DOHH2 (cell line): Measurements from ENCODE around the gene MACROD2.

ENCODE experiments used
- H3F3A ChIP-seq: fragments of 200-600 bp; sonication (generic), shearing (Covaris generic); 2 replicates; pipeline ENCODE4 v1.6.0; 2016; ENCODE audit warnings: antibody characterized with exemption, mild to moderate bottlenecking; ENCODE audit not compliant: control insufficient read depth, insufficient read depth
- H3K27ac ChIP-seq: fragments of 200-600 bp; sonication (generic); 2 replicates; pipeline ENCODE4 v1.5.1; 2014; ENCODE audit warnings: low read depth, mild to moderate bottlenecking, low read length, moderate library complexity
- H3K27me3 ChIP-seq: fragments of 200-600 bp; sonication (generic); 2 replicates; pipeline ENCODE4 v1.6.1; 2014; ENCODE audit warnings: mild to moderate bottlenecking, low read length, mixed read lengths; ENCODE audit not compliant: control insufficient read depth
- H3K36me3 ChIP-seq: fragments of 200-600 bp; sonication (generic); 2 replicates; pipeline ENCODE4 v1.6.1; 2014; ENCODE audit warnings: mild to moderate bottlenecking, low read length, moderate library complexity, mixed read lengths; ENCODE audit not compliant: control insufficient read depth
- H3K4me1 ChIP-seq: fragments of 200-600 bp; sonication (generic); 2 replicates; pipeline ENCODE4 v1.6.1; 2014; ENCODE audit warnings: mild to moderate bottlenecking, low read length, mixed read lengths; ENCODE audit not compliant: control insufficient read depth
- H3K4me2 ChIP-seq: fragments of 200-600 bp; sonication (generic); 2 replicates; pipeline ENCODE4 v1.6.0; 2014; ENCODE audit warnings: mild to moderate bottlenecking, low read length, moderate library complexity
- H3K4me3 ChIP-seq: fragments of 200-600 bp; sonication (generic); 2 replicates; pipeline ENCODE4 v1.5.1; 2014; ENCODE audit warnings: mild to moderate bottlenecking, low read length, mixed read lengths
- H3K79me2 ChIP-seq: fragments of 200-600 bp; sonication (generic); 2 replicates; pipeline ENCODE4 v1.6.1; 2014; ENCODE audit warnings: mild to moderate bottlenecking, low read length, mixed read lengths; ENCODE audit not compliant: control insufficient read depth
- H3K9me2 ChIP-seq: fragments of 200-600 bp; sonication (generic); replicated peaks from 2 replicates; pipeline ENCODE4 v1.6.1; 2014; ENCODE audit warnings: mild to moderate bottlenecking, low read length, mixed read lengths; ENCODE audit not compliant: control insufficient read depth
- H3K9me3 ChIP-seq: fragments of 200-600 bp; sonication (generic); 2 replicates; pipeline ENCODE4 v1.6.1; 2014; ENCODE audit warnings: antibody characterized with exemption, low read length, mixed read lengths; ENCODE audit not compliant: control insufficient read depth, insufficient read depth
- H4K20me1 ChIP-seq: fragments of 200-600 bp; sonication (generic); 2 replicates; pipeline ENCODE4 v1.6.0; 2014; ENCODE audit warnings: low read depth, mild to moderate bottlenecking, antibody characterized with exemption, low read length, moderate library complexity; ENCODE audit not compliant: control insufficient read depth, insufficient read depth
- CTCF ChIP-seq: fragments of 200-600 bp; sonication (generic); IDR thresholded peaks from one replicate; pipeline ENCODE4 v1.5.1; 2014; ENCODE audit warnings: antibody characterized with exemption, mild to moderate bottlenecking, low read depth, low read length; ENCODE audit not compliant: poor library complexity, severe bottlenecking
- EZH2phosphoT487 ChIP-seq: fragments of 200-600 bp; sonication (generic); IDR thresholded peaks from 2 replicates; pipeline ENCODE4 v1.6.1; 2017; ENCODE audit warnings: borderline replicate concordance, mild to moderate bottlenecking, antibody characterized with exemption, low read length, moderate library complexity, mixed read lengths

The MACROD2 gene

GRCh38 chr20:14782731-14783130 is 787.4 kb downstream of the MACROD2 start:
- Histone ChIP-seq H3K4me1 (no peaks in the 10 kb centered on the region), H3K79me2 (no peaks in the 10 kb centered on the region), H4K20me1 (no peaks in the 10 kb centered on the region), H3K27ac (no peak overlapping the region), H3K27me3 (no peaks in the 10 kb centered on the region), H3K9me2 (no peaks in the 10 kb centered on the region; the same call in 1 of the 2 replicates), H3F3A (no peaks in the 10 kb centered on the region), H3K36me3 (no peaks in the 10 kb centered on the region), H3K9me3 (no peaks in the 10 kb centered on the region), H3K4me2 (no peak overlapping the region), H3K4me3 (no peak overlapping the region)
- TF ChIP-seq EZH2phosphoT487 (no peak), CTCF (no peak)

- H4K20me1 ChIP-seq, result no peaks in the 10 kb centered on the region
- H3K36me3 ChIP-seq, result no peaks in the 10 kb centered on the region
- TF ChIP-seq EZH2phosphoT487, result no peak
- H3K9me3 ChIP-seq, result no peaks in the 10 kb centered on the region
- H3F3A ChIP-seq, result no peaks in the 10 kb centered on the region
- no peak overlapping the region for H3K27ac ChIP-seq
- H3K4me3 ChIP-seq, result no peak overlapping the region
- no peaks in the 10 kb centered on the region for H3K27me3 ChIP-seq
- no peaks in the 10 kb centered on the region for H3K79me2 ChIP-seq
- H3K4me1 ChIP-seq, result no peaks in the 10 kb centered on the region
- no peaks in the 10 kb centered on the region; the same call in 1 of the 2 replicates for H3K9me2 ChIP-seq
- no peak overlapping the region for H3K4me2 ChIP-seq
Measured at GRCh38 chr20:14783766-14784165, 788.5 kb downstream of the MACROD2 start.

GRCh38 chr20:14785065-14785743 is 789.9 kb downstream of the MACROD2 start:
- Histone ChIP-seq H3F3A (no peaks in the 10 kb centered on the region), H3K4me1 (no peaks in the 10 kb centered on the region), H3K9me3 (no peaks in the 10 kb centered on the region), H3K27ac (no peak overlapping the region), H3K4me3 (no peak overlapping the region), H3K4me2 (no peak overlapping the region), H4K20me1 (no peaks in the 10 kb centered on the region), H3K27me3 (no peaks in the 10 kb centered on the region), H3K79me2 (no peaks in the 10 kb centered on the region), H3K9me2 (no peaks in the 10 kb centered on the region; the same call in 1 of the 2 replicates), H3K36me3 (no peaks in the 10 kb centered on the region)
- TF ChIP-seq CTCF (no peak), EZH2phosphoT487 (no peak)

GRCh38 chr20:14790190-14790589 is 794.9 kb downstream of the MACROD2 start:
- Histone ChIP-seq H3K9me3 (no peaks in the 10 kb centered on the region), H3K27ac (no peak overlapping the region), H3K79me2 (no peaks in the 10 kb centered on the region), H3K4me1 (no peaks in the 10 kb centered on the region), H3K27me3 (no peaks in the 10 kb centered on the region), H3K4me2 (no peak overlapping the region), H3F3A (no peaks in the 10 kb centered on the region), H3K9me2 (no peaks in the 10 kb centered on the region), H3K4me3 (no peak overlapping the region), H4K20me1 (no peaks in the 10 kb centered on the region), H3K36me3 (no peaks in the 10 kb centered on the region)
- TF ChIP-seq EZH2phosphoT487 (no peak), CTCF (no peak)
